GM12864 (cell line): ENCODE data around the gene DISC1.

ENCODE experiments used
- DNase-seq: peaks from one replicate; pipeline ENCODE4 v3.0.0-alpha.2; 2011; ENCODE audit warnings: low read depth
- H3K4me3 ChIP-seq: 2 replicates; pipeline ENCODE4 v1.5.1; 2011; ENCODE audit warnings: mild to moderate bottlenecking, low read depth, low read length, control low read depth
- TF ChIP-seq, protein P1 (sequence below): IDR thresholded peaks from 2 replicates; pipeline ENCODE4 v1.5.1; 2011; ENCODE audit warnings: low read depth, mild to moderate bottlenecking, moderate library complexity, low read length, control low read depth, inconsistent platforms; ENCODE audit errors: missing control alignments

The DISC1 gene

DNA sequence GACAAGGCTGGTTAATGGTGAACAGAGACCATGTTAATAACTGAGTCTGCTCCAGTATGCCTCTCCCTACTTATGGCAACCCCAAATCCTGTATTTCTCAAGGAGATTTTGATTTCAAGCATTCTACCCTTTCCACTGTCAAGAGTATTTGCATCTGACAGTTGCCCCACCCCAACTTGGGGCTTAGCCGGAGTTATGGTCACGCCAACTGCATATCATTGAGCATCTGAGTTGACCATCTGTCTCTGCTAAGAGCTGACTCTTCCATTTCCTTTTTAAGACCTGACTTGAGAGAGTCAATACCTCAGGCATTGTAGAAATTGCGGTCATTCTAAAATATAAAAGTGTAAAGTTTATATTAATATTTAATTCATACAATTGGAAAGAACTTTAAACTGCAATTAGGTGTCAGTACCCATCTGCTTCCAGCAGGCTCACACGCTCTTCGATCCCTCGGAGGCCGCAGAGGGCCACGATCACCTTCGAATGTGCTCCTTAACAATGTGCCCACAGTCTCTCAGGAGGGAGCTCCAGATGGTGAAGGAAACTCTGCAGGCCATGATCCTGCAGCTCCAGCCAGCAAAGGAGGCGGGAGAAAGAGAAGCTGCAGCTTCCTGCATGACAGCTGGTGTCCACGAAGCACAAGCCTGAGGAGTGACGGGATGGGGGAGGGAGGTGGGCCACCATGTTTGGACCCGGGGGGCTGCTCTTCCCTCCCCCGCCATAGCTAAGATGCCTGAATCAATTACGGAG, 409.8 kb downstream of the DISC1 start:
- no peak overlapping the region for H3K4me3 ChIP-seq
- DNase-seq = no peak

DNA sequence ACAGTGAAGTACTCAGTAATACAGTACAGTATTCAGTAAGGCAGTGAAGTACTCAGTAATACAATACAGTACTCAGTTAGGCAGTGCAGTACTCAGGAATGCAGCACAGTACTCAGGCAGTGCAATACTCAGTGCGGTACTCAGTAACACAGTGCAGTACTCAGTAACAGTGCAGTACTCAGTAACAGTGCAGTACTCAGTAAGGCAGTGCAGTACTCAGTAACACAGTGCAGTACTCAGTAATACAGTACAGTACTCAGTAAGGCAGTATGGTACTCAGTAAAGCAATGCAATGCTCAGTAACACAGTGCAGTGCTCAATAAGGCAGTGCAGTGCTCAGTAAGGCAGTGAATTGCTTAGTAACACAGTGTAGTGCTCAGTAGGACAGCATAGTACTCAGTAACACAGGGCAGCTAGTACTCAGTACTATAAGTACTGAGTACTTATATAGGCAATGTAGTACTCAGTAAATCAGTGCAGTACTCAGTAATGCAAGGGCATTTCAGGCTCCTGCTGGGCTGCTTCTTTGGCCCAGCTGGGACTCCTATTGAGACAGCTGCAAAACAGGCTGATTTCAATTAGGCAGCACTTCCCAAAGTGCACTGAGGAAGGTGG, 411.3 kb downstream of the DISC1 start:
- TF ChIP-seq, protein P1, sequence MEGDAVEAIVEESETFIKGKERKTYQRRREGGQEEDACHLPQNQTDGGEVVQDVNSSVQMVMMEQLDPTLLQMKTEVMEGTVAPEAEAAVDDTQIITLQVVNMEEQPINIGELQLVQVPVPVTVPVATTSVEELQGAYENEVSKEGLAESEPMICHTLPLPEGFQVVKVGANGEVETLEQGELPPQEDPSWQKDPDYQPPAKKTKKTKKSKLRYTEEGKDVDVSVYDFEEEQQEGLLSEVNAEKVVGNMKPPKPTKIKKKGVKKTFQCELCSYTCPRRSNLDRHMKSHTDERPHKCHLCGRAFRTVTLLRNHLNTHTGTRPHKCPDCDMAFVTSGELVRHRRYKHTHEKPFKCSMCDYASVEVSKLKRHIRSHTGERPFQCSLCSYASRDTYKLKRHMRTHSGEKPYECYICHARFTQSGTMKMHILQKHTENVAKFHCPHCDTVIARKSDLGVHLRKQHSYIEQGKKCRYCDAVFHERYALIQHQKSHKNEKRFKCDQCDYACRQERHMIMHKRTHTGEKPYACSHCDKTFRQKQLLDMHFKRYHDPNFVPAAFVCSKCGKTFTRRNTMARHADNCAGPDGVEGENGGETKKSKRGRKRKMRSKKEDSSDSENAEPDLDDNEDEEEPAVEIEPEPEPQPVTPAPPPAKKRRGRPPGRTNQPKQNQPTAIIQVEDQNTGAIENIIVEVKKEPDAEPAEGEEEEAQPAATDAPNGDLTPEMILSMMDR = no peak
- no peak for DNase-seq
- H3K4me3 ChIP-seq = no peak overlapping the region

More for the DNA sequence above, 409.8 kb downstream of the DISC1 start:
- TF ChIP-seq, protein P1 = no peak

DNA sequence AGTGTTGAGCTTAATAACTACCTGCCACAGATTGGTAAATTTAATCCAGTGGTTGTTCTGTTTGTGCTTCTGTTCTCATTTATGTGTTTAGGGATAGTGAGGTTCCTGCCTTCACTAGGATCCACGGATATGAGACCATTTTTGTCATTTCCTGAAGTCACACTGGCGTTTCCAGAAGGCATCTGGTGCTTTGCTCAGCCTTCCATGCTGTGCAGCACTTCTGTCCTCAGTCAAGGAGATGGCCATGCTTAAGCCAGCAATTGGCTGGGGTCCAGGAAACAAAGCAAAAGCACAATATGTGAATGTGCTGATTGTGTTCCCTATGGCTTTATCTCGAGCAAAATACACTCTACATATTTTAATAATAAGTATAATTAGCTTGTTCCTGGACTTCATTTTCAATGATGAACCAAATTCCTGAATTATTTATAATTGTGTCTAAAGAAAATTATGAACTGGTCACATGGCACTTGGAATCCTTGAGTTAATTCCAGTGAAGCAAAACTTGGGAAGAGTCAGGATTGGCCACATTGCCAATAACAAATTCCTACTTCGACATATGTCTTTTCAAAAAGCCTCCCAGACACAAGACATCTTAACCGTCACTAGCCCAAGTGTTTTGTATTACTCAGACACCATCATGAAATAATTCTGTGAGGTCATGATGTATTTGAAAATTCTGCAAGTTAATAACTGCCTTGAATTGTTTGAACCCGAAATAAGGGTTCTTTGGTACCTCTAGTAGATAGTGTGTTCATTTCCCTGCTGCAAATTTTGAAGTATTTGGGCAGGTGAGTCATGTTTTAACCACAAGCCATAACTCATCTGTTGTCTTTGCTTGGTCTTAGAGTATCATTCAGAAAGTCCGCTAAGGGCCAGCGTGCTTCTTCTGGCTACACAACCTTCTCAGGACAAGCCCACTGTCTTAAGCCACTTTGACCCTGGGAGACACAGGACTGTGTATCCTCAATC, 412.4 kb downstream of the DISC1 start:
- H3K4me3 ChIP-seq = no peak overlapping the region
- TF ChIP-seq, protein P1 = no peak
- DNase-seq = no peak

DNA sequence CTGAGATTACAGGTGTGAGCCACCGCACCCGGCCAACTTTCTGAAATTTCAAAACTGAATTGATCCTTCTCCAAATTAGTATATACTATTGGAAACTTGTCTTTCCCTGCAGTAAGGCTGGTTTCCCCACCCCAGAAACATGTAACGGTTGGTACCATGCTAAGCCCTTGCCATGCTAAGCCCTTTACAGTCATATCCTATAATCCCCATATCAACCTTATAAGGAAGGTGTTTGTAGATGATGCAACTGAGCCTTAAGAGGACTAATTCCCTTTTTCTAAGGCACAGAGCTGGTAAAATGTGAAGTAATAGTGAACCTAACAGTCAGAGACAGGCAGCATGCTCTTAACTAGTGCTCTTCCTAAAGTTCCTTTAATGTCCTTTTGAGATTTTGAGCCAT, 413.7 kb downstream of the DISC1 start:
- no peak for DNase-seq
- TF ChIP-seq, protein P1 = no peak
- no peak overlapping the region for H3K4me3 ChIP-seq

DNA sequence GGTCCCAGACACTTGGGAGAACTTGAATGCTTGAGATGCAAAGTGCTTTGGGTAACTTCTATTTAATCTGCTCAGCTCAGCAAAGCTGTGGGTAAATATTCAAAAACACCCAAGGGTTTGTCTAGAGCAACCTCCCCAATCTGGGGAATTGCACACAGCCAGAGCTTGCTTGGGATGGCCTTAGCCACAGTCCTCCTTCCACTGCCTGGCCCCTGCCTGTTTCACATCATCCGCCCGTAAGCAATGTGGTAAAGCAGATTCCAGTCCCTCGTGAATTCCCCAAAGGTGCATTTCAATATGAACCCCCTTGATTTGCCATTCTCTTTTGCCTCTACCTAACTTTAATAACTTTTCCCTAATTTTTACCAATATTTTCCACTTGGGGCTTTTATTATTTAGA, 418.1 kb downstream of the DISC1 start:
- TF ChIP-seq, protein P1 = no peak
- H3K4me3 ChIP-seq = no peak overlapping the region
- DNase-seq = no peak

DNA sequence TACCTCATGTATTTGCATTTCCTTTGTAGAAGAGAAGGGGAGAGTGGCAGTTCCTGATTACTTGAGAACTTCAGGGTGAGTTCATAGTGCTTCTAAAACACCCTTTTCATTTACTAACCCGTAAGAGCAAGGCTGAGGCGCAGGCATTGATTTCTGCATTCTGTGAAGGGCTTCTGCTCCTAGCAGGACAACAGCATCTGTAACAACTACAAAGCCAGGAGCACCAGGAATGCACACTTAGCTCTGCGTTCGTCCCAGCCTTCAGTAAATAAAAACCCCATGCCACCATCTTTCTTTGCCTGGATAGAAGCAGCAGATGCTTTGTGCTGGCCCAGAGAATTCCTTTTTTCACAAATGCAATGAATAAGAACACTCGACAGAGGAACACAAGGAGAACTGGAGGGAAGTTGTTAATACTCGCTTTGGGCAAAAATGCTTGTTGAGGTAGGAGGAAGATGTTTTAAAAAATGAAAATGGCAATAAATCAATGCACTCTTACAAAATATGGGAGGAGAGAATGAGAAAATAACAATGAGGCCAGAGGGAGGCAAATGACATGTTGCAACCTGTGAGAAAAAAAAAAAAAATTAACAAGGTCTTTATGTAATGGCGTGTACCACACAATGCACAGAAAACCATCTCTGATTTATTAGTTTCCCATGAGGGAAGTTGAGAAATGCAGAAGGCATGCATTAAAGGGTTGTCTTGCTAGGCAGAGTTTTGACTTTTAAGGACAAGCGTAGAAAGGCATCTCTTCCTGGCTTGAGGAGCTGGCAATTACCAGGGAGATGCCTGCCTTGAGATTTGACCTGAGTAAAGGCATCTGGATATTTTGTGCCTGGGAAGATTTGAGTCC, 418.8 kb downstream of the DISC1 start:
- TF ChIP-seq, protein P1 = no peak
- DNase-seq = no peak
- H3K4me3 ChIP-seq = no peak overlapping the region
